Measurements from ENCODE around the gene LAMA3. TPM values are rescaled to one million over a fixed set of nuclear protein-coding genes. Genes with fewer than 3 reads are reported as not detected.

LAMA3 gene
- polyA plus RNA-seq, 1 donor = 48.8 TPM

DNA sequence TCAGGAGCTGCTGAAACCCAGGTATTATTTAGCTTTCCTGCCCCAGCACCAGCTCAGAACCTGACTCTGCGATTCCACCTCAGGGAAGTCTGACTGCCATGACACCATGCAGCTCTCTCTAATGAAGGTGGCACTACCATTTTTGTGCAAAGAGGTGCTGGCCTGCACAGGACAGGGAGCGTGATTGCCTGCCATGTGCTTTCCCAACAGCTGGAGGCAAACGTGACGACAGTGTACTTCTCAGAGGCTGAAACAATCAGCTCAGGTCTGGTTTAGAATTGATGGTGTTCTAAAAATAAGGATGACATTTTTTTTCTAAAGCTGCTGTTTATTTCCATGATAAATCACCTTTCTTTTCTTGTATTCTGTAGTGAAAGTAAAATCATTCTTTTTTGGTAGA lies 250.1 kb downstream of the LAMA3 start:
- WGBS (ENCODE audit: insufficient coverage, low lambda C conversion rate) = 90% methylated on average over 3 of the region's 4 CpGs
- Histone ChIP-seq H3K27me3 (ENCODE audit: control insufficient read depth, insufficient read depth, low read length) (no peaks in the 10 kb centered on the region), H3K36me3 (ENCODE audit: control insufficient read depth, insufficient read depth, low read length) (peaks cover 21% of the 10 kb centered on the region), H3K4me1 (ENCODE audit: control insufficient read depth, insufficient read depth, low read length) (peaks cover 12% of the 10 kb centered on the region), H3K27ac (ENCODE audit: low read length) (no peak overlapping the region), H3K9me3 (ENCODE audit: control insufficient read depth, low read depth, low read length) (no peaks in the 10 kb centered on the region), H3K4me3 (ENCODE audit: low read length) (no peak overlapping the region)
- DNase-seq = no peak

- no peak overlapping the region for H3K4me3 ChIP-seq (ENCODE audit: low read length)
- peaks cover 19% of the 10 kb centered on the region for H3K36me3 ChIP-seq (ENCODE audit: control insufficient read depth, insufficient read depth, low read length)
- WGBS (ENCODE audit: insufficient coverage, low lambda C conversion rate) = no CpG with 5 or more reads among the region's 7 CpGs
- H3K27me3 ChIP-seq (ENCODE audit: control insufficient read depth, insufficient read depth, low read length) = no peaks in the 10 kb centered on the region
- H3K9me3 ChIP-seq (ENCODE audit: control insufficient read depth, low read depth, low read length) = no peaks in the 10 kb centered on the region
- DNase-seq = no peak
- no peak overlapping the region for H3K27ac ChIP-seq (ENCODE audit: low read length)
- H3K4me1 ChIP-seq (ENCODE audit: control insufficient read depth, insufficient read depth, low read length) = peaks cover 8% of the 10 kb centered on the region
Measured at GRCh38 chr18:23939896-23940295, 250.6 kb downstream of the LAMA3 start.

DNA sequence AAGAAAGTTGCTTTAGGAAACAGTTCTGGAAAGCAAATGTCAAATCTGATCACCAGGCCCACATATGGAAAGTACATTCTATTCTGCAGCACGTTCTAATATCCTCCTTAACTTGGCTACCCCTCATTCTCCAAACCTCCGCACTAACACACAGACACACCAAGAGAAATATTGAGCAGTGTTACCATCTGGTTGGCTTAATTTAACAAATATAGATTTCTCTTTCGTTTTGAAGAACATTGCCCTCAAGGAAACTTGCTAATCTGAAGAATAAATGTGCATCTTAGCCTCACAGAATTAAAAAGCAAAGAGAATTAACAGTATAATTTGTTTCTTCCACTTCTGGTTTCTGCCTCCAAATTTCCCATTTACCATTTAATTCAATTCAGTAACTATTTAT lies 252.5 kb downstream of the LAMA3 start:
- Histone ChIP-seq H3K27ac (ENCODE audit: low read length) (no peak overlapping the region), H3K36me3 (ENCODE audit: control insufficient read depth, insufficient read depth, low read length) (peaks cover 19% of the 10 kb centered on the region), H3K27me3 (ENCODE audit: control insufficient read depth, insufficient read depth, low read length) (no peaks in the 10 kb centered on the region), H3K4me1 (ENCODE audit: control insufficient read depth, insufficient read depth, low read length) (peaks cover 8% of the 10 kb centered on the region), H3K4me3 (ENCODE audit: low read length) (no peak overlapping the region), H3K9me3 (ENCODE audit: control insufficient read depth, low read depth, low read length) (no peaks in the 10 kb centered on the region)
- no peak for DNase-seq
- WGBS (ENCODE audit: insufficient coverage, low lambda C conversion rate) = 100% methylated on average over 1 of the region's 3 CpGs

GRCh38 chr18:23943104-23943503 lies 253.9 kb downstream of the LAMA3 start:
- Histone ChIP-seq H3K9me3 (ENCODE audit: control insufficient read depth, low read depth, low read length) (no peaks in the 10 kb centered on the region), H3K4me3 (ENCODE audit: low read length) (no peak overlapping the region), H3K36me3 (ENCODE audit: control insufficient read depth, insufficient read depth, low read length) (peaks cover 24% of the 10 kb centered on the region), H3K27me3 (ENCODE audit: control insufficient read depth, insufficient read depth, low read length) (no peaks in the 10 kb centered on the region), H3K4me1 (ENCODE audit: control insufficient read depth, insufficient read depth, low read length) (peaks cover 8% of the 10 kb centered on the region), H3K27ac (ENCODE audit: low read length) (no peak overlapping the region)
- WGBS (ENCODE audit: insufficient coverage, low lambda C conversion rate) = no CpG with 5 or more reads among the region's 6 CpGs
- no peak for DNase-seq

- Histone ChIP-seq H3K4me3 (ENCODE audit: low read length) (no peak overlapping the region), H3K36me3 (ENCODE audit: control insufficient read depth, insufficient read depth, low read length) (peaks cover 24% of the 10 kb centered on the region), H3K9me3 (ENCODE audit: control insufficient read depth, low read depth, low read length) (no peaks in the 10 kb centered on the region), H3K27me3 (ENCODE audit: control insufficient read depth, insufficient read depth, low read length) (no peaks in the 10 kb centered on the region), H3K27ac (ENCODE audit: low read length) (no peak overlapping the region), H3K4me1 (ENCODE audit: control insufficient read depth, insufficient read depth, low read length) (peaks cover 4% of the 10 kb centered on the region)
- DNase-seq = no peak
- WGBS (ENCODE audit: insufficient coverage, low lambda C conversion rate) = no CpG with 5 or more reads among the region's 7 CpGs
Measured at GRCh38 chr18:23943903-23944624, 254.8 kb downstream of the LAMA3 start.

- no peak overlapping the region for H3K4me3 ChIP-seq (ENCODE audit: low read length)
- H3K36me3 ChIP-seq (ENCODE audit: control insufficient read depth, insufficient read depth, low read length) = peaks cover 19% of the 10 kb centered on the region
- no peak overlapping the region for H3K27ac ChIP-seq (ENCODE audit: low read length)
- H3K9me3 ChIP-seq (ENCODE audit: control insufficient read depth, low read depth, low read length) = no peaks in the 10 kb centered on the region
- 40% methylated on average over 1 of the region's 7 CpGs for WGBS (ENCODE audit: insufficient coverage, low lambda C conversion rate)
- H3K27me3 ChIP-seq (ENCODE audit: control insufficient read depth, insufficient read depth, low read length) = no peaks in the 10 kb centered on the region
- no peaks in the 10 kb centered on the region for H3K4me1 ChIP-seq (ENCODE audit: control insufficient read depth, insufficient read depth, low read length)
- DNase-seq = no peak
Measured at GRCh38 chr18:23945416-23946079, 256.3 kb downstream of the LAMA3 start.

DNA sequence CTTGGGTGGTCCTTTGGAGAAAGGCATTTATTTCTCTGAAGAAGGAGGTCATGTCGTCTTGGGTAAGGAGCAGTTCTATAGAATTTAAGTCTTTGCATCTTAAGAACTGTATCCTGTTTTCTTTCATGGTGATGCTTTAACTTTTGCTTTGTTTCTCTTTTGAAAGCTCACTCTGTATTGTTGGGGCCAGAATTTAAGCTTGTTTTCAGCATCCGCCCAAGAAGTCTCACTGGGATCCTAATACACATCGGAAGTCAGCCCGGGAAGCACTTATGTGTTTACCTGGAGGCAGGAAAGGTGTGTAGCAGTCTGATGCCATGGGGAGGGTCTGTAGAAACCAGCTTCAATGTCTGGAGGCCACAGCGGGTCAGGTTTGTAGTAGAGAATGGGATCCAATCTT lies 260.6 kb downstream of the LAMA3 start:
- Histone ChIP-seq H3K36me3 (ENCODE audit: control insufficient read depth, insufficient read depth, low read length) (peaks cover 22% of the 10 kb centered on the region), H3K27me3 (ENCODE audit: control insufficient read depth, insufficient read depth, low read length) (no peaks in the 10 kb centered on the region), H3K4me3 (ENCODE audit: low read length) (no peak overlapping the region), H3K4me1 (ENCODE audit: control insufficient read depth, insufficient read depth, low read length) (no peaks in the 10 kb centered on the region), H3K9me3 (ENCODE audit: control insufficient read depth, low read depth, low read length) (no peaks in the 10 kb centered on the region), H3K27ac (ENCODE audit: low read length) (no peak overlapping the region)
- no peak for DNase-seq
- WGBS (ENCODE audit: insufficient coverage, low lambda C conversion rate) = no CpG with 5 or more reads among the region's 5 CpGs

GRCh38 chr18:23950644-23951043 lies 261.4 kb downstream of the LAMA3 start:
- no peak for DNase-seq
- Histone ChIP-seq H3K36me3 (ENCODE audit: control insufficient read depth, insufficient read depth, low read length) (peaks cover 22% of the 10 kb centered on the region), H3K27ac (ENCODE audit: low read length) (no peak overlapping the region), H3K9me3 (ENCODE audit: control insufficient read depth, low read depth, low read length) (no peaks in the 10 kb centered on the region), H3K4me3 (ENCODE audit: low read length) (no peak overlapping the region), H3K4me1 (ENCODE audit: control insufficient read depth, insufficient read depth, low read length) (no peaks in the 10 kb centered on the region), H3K27me3 (ENCODE audit: control insufficient read depth, insufficient read depth, low read length) (no peaks in the 10 kb centered on the region)
- WGBS (ENCODE audit: insufficient coverage, low lambda C conversion rate) = 82% methylated on average over 3 of the region's 3 CpGs

DNA sequence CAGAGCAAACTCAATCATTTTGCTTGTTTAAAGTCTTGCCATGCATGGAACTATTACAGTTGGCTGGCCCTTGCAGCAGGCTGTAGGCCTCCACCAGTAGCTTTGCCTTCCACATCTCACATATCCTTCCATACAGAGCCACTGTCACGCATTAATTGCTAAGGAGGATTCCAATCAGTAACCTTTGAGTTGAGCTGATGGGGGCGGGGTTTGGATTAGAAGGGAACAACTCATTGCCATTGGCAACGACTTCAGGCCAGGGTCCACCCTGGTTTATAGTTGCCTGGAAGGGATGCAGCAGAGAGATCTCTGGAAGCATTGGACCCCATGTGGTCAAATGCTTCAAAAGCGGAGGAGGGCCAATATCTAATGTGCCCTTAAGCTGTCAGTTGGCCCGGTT lies 262.0 kb downstream of the LAMA3 start:
- Histone ChIP-seq H3K27me3 (ENCODE audit: control insufficient read depth, insufficient read depth, low read length) (no peaks in the 10 kb centered on the region), H3K9me3 (ENCODE audit: control insufficient read depth, low read depth, low read length) (no peaks in the 10 kb centered on the region), H3K4me1 (ENCODE audit: control insufficient read depth, insufficient read depth, low read length) (no peaks in the 10 kb centered on the region), H3K36me3 (ENCODE audit: control insufficient read depth, insufficient read depth, low read length) (peaks cover 22% of the 10 kb centered on the region), H3K4me3 (ENCODE audit: low read length) (no peak overlapping the region), H3K27ac (ENCODE audit: low read length) (no peak overlapping the region)
- no CpG with 5 or more reads among the region's 5 CpGs for WGBS (ENCODE audit: insufficient coverage, low lambda C conversion rate)
- peak in 1 of 2 donors; percentile 62 for DNase-seq

- H3K9me3 ChIP-seq (ENCODE audit: control insufficient read depth, low read depth, low read length) = no peaks in the 10 kb centered on the region
- peaks cover 16% of the 10 kb centered on the region for H3K36me3 ChIP-seq (ENCODE audit: control insufficient read depth, insufficient read depth, low read length)
- no CpG with 5 or more reads among the region's 2 CpGs for WGBS (ENCODE audit: insufficient coverage, low lambda C conversion rate)
- H3K4me3 ChIP-seq (ENCODE audit: low read length) = no peak overlapping the region
- no peak for DNase-seq
- H3K27me3 ChIP-seq (ENCODE audit: control insufficient read depth, insufficient read depth, low read length) = no peaks in the 10 kb centered on the region
- no peaks in the 10 kb centered on the region for H3K4me1 ChIP-seq (ENCODE audit: control insufficient read depth, insufficient read depth, low read length)
- no peak overlapping the region for H3K27ac ChIP-seq (ENCODE audit: low read length)
Measured at GRCh38 chr18:23953984-23954383, 264.7 kb downstream of the LAMA3 start.

- Histone ChIP-seq H3K4me3 (ENCODE audit: low read length) (no peak overlapping the region), H3K27ac (ENCODE audit: low read length) (no peak overlapping the region), H3K27me3 (ENCODE audit: control insufficient read depth, insufficient read depth, low read length) (no peaks in the 10 kb centered on the region), H3K36me3 (ENCODE audit: control insufficient read depth, insufficient read depth, low read length) (peaks cover 8% of the 10 kb centered on the region), H3K9me3 (ENCODE audit: control insufficient read depth, low read depth, low read length) (no peaks in the 10 kb centered on the region), H3K4me1 (ENCODE audit: control insufficient read depth, insufficient read depth, low read length) (no peaks in the 10 kb centered on the region)
- WGBS (ENCODE audit: insufficient coverage, low lambda C conversion rate) = no CpG with 5 or more reads among the region's 5 CpGs
- DNase-seq = no peak
Measured at GRCh38 chr18:23956483-23956882, 267.2 kb downstream of the LAMA3 start.

All from large intestine (tissue), 3 donors.